Nephron (organoid): ENCODE measurements around the gene PRAC1.

ENCODE experiments used
- H3K27ac Mint-ChIP-seq, 3 experiments: 2 replicates each; pipeline ENCODE4 v1.8.0; 2020; ENCODE audit warnings: mixed read lengths in 3 of 3, mild to moderate bottlenecking in 2 of 3, moderate library complexity in 1 of 3
- H3K27me3 Mint-ChIP-seq: 2 replicates; pipeline ENCODE4 v1.8.0; 2021; ENCODE audit warnings: low read depth, mild to moderate bottlenecking, moderate library complexity, mixed read lengths
- H3K36me3 Mint-ChIP-seq: 2 replicates; pipeline ENCODE4 v1.8.0; 2020; ENCODE audit warnings: low read depth, mixed read lengths
- H3K4me1 Mint-ChIP-seq: 2 replicates; pipeline ENCODE4 v1.8.0; 2020; ENCODE audit warnings: mixed read lengths
- H3K4me3 Mint-ChIP-seq, 3 experiments: 2 replicates each; pipeline ENCODE4 v1.8.0; 2020; ENCODE audit warnings: mild to moderate bottlenecking in 3 of 3, mixed read lengths in 3 of 3, moderate library complexity in 2 of 3
- H3K9me3 Mint-ChIP-seq: 2 replicates; pipeline ENCODE4 v1.8.0; 2020; ENCODE audit warnings: mixed read lengths
- TF ChIP-seq, protein P1 (sequence below), 3 experiments: fragments of 200-600 bp; sonication (generic); IDR thresholded peaks; one replicate each; pipeline ENCODE4 v1.5.0; 2021; ENCODE audit warnings: antibody characterized with exemption in 3 of 3; ENCODE audit not compliant: unreplicated experiment in 3 of 3

Gene PRAC1

DNA sequence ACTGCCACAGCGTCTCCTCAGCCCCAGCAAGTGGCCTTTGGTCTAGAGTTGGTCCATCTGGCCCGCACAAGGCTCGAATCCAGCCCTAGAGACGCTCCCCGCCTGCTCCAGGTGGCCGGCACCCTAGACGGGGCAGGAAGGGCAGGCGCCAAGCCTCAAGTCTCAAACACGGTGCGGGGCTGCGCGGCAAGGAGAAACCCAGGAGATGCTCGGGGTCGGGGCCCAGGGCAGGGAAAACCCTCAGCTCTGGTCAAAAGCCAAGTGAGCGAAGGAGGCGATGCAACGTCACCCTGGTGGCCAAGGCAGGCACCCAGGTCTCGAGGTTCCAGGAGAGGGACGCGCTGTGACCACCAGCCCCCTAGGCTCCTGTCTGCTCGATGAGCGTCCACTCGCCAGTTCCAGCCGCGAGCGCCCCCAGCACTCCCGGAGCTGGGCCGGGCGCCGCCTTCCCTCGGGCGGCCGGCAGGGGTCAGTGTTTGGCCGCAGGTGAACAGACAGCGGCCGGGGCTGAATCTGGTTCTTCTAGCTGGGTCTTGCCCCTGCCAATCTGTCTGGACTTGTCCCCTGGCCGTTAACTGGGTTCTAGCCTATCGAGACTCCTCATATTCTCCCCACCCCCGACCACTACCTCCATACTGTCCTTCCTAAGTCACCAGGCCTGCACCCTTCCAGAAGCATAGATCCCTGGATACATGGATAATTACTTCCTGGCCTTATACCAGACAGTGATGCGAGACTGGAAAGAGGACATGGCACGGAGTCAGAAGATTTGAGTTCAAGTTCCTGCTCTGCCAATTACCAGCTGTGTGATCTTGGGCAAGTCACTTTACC is 44.0 kb downstream of the PRAC1 start:
- no peak overlapping the region for H3K27ac Mint-ChIP-seq
- TF ChIP-seq, protein P1, sequence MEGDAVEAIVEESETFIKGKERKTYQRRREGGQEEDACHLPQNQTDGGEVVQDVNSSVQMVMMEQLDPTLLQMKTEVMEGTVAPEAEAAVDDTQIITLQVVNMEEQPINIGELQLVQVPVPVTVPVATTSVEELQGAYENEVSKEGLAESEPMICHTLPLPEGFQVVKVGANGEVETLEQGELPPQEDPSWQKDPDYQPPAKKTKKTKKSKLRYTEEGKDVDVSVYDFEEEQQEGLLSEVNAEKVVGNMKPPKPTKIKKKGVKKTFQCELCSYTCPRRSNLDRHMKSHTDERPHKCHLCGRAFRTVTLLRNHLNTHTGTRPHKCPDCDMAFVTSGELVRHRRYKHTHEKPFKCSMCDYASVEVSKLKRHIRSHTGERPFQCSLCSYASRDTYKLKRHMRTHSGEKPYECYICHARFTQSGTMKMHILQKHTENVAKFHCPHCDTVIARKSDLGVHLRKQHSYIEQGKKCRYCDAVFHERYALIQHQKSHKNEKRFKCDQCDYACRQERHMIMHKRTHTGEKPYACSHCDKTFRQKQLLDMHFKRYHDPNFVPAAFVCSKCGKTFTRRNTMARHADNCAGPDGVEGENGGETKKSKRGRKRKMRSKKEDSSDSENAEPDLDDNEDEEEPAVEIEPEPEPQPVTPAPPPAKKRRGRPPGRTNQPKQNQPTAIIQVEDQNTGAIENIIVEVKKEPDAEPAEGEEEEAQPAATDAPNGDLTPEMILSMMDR (IDR thresholded peaks at IDR 0.05; ENCODE audit: unreplicated experiment in 3 of 3): peak; percentile 89 to 96 (median 94)
- H3K9me3 Mint-ChIP-seq: no peaks in the 10 kb centered on the region
- peaks cover 73% of the 10 kb centered on the region for H3K27me3 Mint-ChIP-seq
- peak overlapping the region in 1 of 3 experiments; percentile 41 for H3K4me3 Mint-ChIP-seq
- no peaks in the 10 kb centered on the region for H3K36me3 Mint-ChIP-seq
- no peaks in the 10 kb centered on the region for H3K4me1 Mint-ChIP-seq

DNA sequence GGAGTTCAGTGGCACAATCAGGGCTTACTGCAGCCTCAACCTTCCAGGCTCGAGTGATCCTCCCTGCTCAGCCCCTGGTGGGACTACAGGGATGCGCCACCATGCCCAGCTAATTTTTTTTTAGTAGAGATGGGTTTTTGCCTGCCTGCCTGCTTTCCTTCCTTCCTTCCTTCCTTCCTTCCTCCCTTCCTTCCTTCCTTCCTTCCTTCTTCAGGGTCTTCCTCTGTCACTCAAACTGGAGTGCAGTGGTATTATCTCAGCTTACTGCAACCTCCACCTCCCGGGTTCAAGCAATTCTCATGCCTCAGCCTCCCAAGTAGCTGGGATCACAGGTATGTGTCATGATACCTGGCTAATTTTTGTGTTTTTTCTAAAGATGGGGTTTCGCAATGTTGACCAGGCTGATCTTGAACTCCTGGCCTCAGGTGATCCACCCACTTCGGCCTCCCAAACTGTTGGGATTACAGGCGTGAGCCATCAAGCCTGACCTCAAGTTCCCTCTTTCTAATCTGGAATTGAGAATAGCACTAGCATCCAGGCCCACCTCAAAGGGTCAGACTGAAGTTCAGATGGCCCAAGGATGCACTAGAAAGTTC is 45.3 kb downstream of the PRAC1 start:
- peaks cover 65% of the 10 kb centered on the region for H3K27me3 Mint-ChIP-seq
- no peaks in the 10 kb centered on the region for H3K4me1 Mint-ChIP-seq
- no peak overlapping the region for H3K27ac Mint-ChIP-seq
- H3K9me3 Mint-ChIP-seq: no peaks in the 10 kb centered on the region
- H3K36me3 Mint-ChIP-seq: no peaks in the 10 kb centered on the region
- H3K4me3 Mint-ChIP-seq: no peak overlapping the region
- TF ChIP-seq, protein P1 (IDR thresholded peaks at IDR 0.05; ENCODE audit: unreplicated experiment in 3 of 3): no peak

DNA sequence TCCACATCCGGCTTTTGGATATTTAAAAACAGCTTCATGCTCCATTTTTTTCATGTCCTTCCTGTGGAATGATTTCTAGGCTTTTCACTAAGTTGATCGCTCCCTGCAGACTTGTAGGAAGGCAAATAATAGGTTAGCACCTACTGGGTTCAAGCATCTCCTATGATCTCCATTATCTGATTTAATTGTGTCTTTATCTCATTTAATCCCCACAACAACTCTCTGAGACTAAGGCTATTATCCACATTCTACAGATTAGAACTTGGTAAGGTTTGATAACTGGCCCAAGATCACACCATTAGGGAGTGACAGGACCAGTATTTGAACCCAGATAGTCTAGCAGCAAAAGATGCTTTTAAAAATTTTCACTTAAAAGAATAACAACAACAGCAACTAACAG is 50.0 kb downstream of the PRAC1 start:
- TF ChIP-seq, protein P1 (IDR thresholded peaks at IDR 0.05; ENCODE audit: unreplicated experiment in 3 of 3): no peak
- Mint-ChIP-seq H3K4me3 (no peak overlapping the region), H3K4me1 (peaks cover 5% of the 10 kb centered on the region), H3K27me3 (peaks cover 41% of the 10 kb centered on the region), H3K36me3 (no peaks in the 10 kb centered on the region), H3K27ac (no peak overlapping the region), H3K9me3 (no peaks in the 10 kb centered on the region)
